HepG2 (cell line): ENCODE results near the gene ATP8B1. TPM values are rescaled to one million over a fixed set of nuclear protein-coding genes. Genes with fewer than 3 reads are reported as not detected.

Experiments
- AKNA ChIP-seq: sonication (generic); formaldehyde crosslinking; IDR thresholded peaks from 2 replicates; pipeline ENCODE4 v1.4.0; 2020; ENCODE audit warnings: missing genetic modification reagents, borderline replicate concordance
- CBX1 ChIP-seq: IDR thresholded peaks from one replicate; pipeline ENCODE4 v1.6.1; 2016; ENCODE audit warnings: antibody characterized with exemption, low read depth
- CEBPZ ChIP-seq: IDR thresholded peaks from 2 replicates; pipeline ENCODE4 v1.6.1; 2012; ENCODE audit warnings: low read length, improper control_type of control experiment
- CREB3 ChIP-seq: sonication (generic); formaldehyde crosslinking; IDR thresholded peaks from 2 replicates; pipeline ENCODE4 v1.5.0; 2020; ENCODE audit warnings: missing genetic modification reagents
- FIP1L1 ChIP-seq: fragments of 200-400 bp; formaldehyde crosslinking; IDR thresholded peaks from 2 replicates; pipeline ENCODE4 v1.6.1; 2018; ENCODE audit warnings: low read depth, mild to moderate bottlenecking, low read length, moderate library complexity, borderline replicate concordance; ENCODE audit not compliant: insufficient read depth
- FOXO1 ChIP-seq: sonication (generic); formaldehyde crosslinking; IDR thresholded peaks from 2 replicates; pipeline ENCODE4 v1.4.0; 2020; ENCODE audit warnings: missing genetic modification reagents
- GTF2F1 ChIP-seq: fragments of 150-350 bp; IDR thresholded peaks from 2 replicates; pipeline ENCODE4 v1.6.1; 2014; ENCODE audit warnings: low read length
- JUN ChIP-seq: sonication (generic); formaldehyde crosslinking; IDR thresholded peaks from 2 replicates; pipeline ENCODE4 v1.4.0; 2020; ENCODE audit warnings: mild to moderate bottlenecking, missing genetic modification reagents
- KDM5A ChIP-seq: fragments of 200-600 bp; sonication (generic); IDR thresholded peaks from 2 replicates; pipeline ENCODE4 v1.7.0; 2018; ENCODE audit warnings: antibody characterized with exemption, mild to moderate bottlenecking, low read length, borderline replicate concordance
- KLF9 ChIP-seq: IDR thresholded peaks from 2 replicates; pipeline ENCODE4 v1.6.1; 2016; ENCODE audit warnings: low read depth
- MATR3 ChIP-seq: sonication (generic); formaldehyde crosslinking; IDR thresholded peaks from 2 replicates; pipeline ENCODE4 v1.4.0; 2020; ENCODE audit warnings: missing genetic modification reagents
- NCOA1 ChIP-seq: sonication (generic); formaldehyde crosslinking; IDR thresholded peaks from 2 replicates; pipeline ENCODE4 v1.9.0; 2021; ENCODE audit warnings: missing genetic modification reagents
- THAP11 ChIP-seq: IDR thresholded peaks from 2 replicates; pipeline ENCODE4 v1.6.1; 2016; ENCODE audit warnings: missing biosample characterization, missing genetic modification reagents
- THAP9 ChIP-seq: sonication (generic); formaldehyde crosslinking; IDR thresholded peaks from 2 replicates; pipeline ENCODE4; 2020; ENCODE audit warnings: missing genetic modification reagents, mild to moderate bottlenecking, borderline replicate concordance
- ZMYM4 ChIP-seq: sonication (generic); formaldehyde crosslinking; IDR thresholded peaks from 2 replicates; pipeline ENCODE4 v1.8.1; 2023; ENCODE audit warnings: mild to moderate bottlenecking, missing genetic modification reagents
- ZNF160 ChIP-seq: sonication (generic); formaldehyde crosslinking; IDR thresholded peaks from 2 replicates; pipeline ENCODE4 v1.8.0; 2022; ENCODE audit warnings: mild to moderate bottlenecking, inconsistent platforms, missing genetic modification reagents
- ZNF234 ChIP-seq: sonication (generic); formaldehyde crosslinking; conservative IDR thresholded peaks from 2 replicates; pipeline ENCODE4 v1.5.1; 2020; ENCODE audit warnings: mild to moderate bottlenecking, missing genetic modification reagents
- ZNF607 ChIP-seq: sonication (generic); formaldehyde crosslinking; IDR thresholded peaks from 2 replicates; pipeline ENCODE4 v1.5.1; 2020; ENCODE audit warnings: missing genetic modification reagents, mild to moderate bottlenecking, borderline replicate concordance
- ZNF768 ChIP-seq: sonication (generic); formaldehyde crosslinking; IDR thresholded peaks from 2 replicates; pipeline ENCODE4 v1.4.0; 2020; ENCODE audit warnings: missing genetic modification reagents
- ZNF773 ChIP-seq: sonication (generic); formaldehyde crosslinking; IDR thresholded peaks from 2 replicates; pipeline ENCODE4 v1.4.0; 2020; ENCODE audit warnings: missing genetic modification reagents, borderline replicate concordance
- polyA plus RNA-seq, 8 experiments: library from polyadenylated mRNA; depleted of rRNA in 3 of 8; stranded (reverse) in 7 of 8; unstranded in 1 of 8; fragments of >200 nt; fragmentation: Illumina TruSeq in 4 of 8; extraction: Trizol in 4 of 8; gene quantifications; 2 replicates each; pipeline versions ENCODE4 v1.2.1 to v1.2.3, GENCODE V29; 2011 to 2016; ENCODE audit warnings: low read depth in 4 of 8, missing spikeins in 1 of 8, mixed read lengths in 1 of 8; ENCODE audit not compliant: insufficient read depth in 1 of 8
- total RNA-seq, 5 experiments: library from RNA; depleted of rRNA; stranded (reverse); fragments of >200 nt; fragmentation: Illumina TruSeq; extraction: Trizol; gene quantifications; 2 replicates each; pipeline ENCODE4 v1.2.3, GENCODE V29; 2016; ENCODE audit warnings: low read depth in 1 of 5

The ATP8B1 gene
- total and polyA plus RNA-seq, 2 of the 13 experiments (the other 11 are each of a cell fraction or from before 2014, with no cell fraction given) = 2.8 to 4.0 TPM

- no peak for TF ChIP-seq ZNF607 (CRISPR knock-in tag)
- peak; percentile 79 for TF ChIP-seq JUN (CRISPR knock-in tag)
- peak; percentile 87 for TF ChIP-seq FOXO1
- peak; percentile 78 for TF ChIP-seq ZMYM4 (CRISPR knock-in tag)
- TF ChIP-seq NCOA1 (CRISPR knock-in tag) = no peak
- no peak for TF ChIP-seq GTF2F1
- no peak for TF ChIP-seq ZNF768 (CRISPR knock-in tag)
- TF ChIP-seq CBX1 = no peak
- no peak for TF ChIP-seq FIP1L1
- no peak for TF ChIP-seq CREB3 (CRISPR knock-in tag)
- no peak for TF ChIP-seq AKNA (CRISPR knock-in tag)
- no peak for TF ChIP-seq MATR3 (CRISPR knock-in tag)
- no peak for TF ChIP-seq KDM5A
- no peak for TF ChIP-seq ZNF160
- no peak; the same call in 1 of the 2 replicates for TF ChIP-seq THAP9 (CRISPR knock-in tag)
- TF ChIP-seq ZNF773 = no peak
- no peak for TF ChIP-seq KLF9 (CRISPR knock-in tag)
- TF ChIP-seq ZNF234 (CRISPR knock-in tag) = no peak
- no peak for TF ChIP-seq CEBPZ
- peak; percentile 63; the same call in 1 of the 2 replicates for TF ChIP-seq THAP11 (CRISPR knock-in tag)
Measured at GRCh38 chr18:57797209-57797651, 5.9 kb downstream of the ATP8B1 start (continued).
